KOPT-K1 (cell line): Measurements from ENCODE around the gene NEU2.

ENCODE experiments used
- H3K27ac ChIP-seq: fragments of 200-600 bp; sonication (generic); 2 replicates; pipeline ENCODE4 v1.5.1; 2016; ENCODE audit warnings: antibody characterized with exemption, mild to moderate bottlenecking, low read depth, low read length; ENCODE audit not compliant: poor library complexity, severe bottlenecking
- H3K36me3 ChIP-seq: fragments of 200-600 bp; sonication (generic); 2 replicates; pipeline ENCODE4 v1.5.1; 2017; ENCODE audit warnings: antibody characterized with exemption, mild to moderate bottlenecking, low read length, moderate library complexity; ENCODE audit not compliant: insufficient read depth
- H3K9me3 ChIP-seq: fragments of 200-600 bp; sonication (generic); 2 replicates; pipeline ENCODE4 v1.5.1; 2017; ENCODE audit warnings: antibody characterized with exemption, low read length, mild to moderate bottlenecking; ENCODE audit not compliant: insufficient read depth, poor library complexity, severe bottlenecking

NEU2 gene

DNA sequence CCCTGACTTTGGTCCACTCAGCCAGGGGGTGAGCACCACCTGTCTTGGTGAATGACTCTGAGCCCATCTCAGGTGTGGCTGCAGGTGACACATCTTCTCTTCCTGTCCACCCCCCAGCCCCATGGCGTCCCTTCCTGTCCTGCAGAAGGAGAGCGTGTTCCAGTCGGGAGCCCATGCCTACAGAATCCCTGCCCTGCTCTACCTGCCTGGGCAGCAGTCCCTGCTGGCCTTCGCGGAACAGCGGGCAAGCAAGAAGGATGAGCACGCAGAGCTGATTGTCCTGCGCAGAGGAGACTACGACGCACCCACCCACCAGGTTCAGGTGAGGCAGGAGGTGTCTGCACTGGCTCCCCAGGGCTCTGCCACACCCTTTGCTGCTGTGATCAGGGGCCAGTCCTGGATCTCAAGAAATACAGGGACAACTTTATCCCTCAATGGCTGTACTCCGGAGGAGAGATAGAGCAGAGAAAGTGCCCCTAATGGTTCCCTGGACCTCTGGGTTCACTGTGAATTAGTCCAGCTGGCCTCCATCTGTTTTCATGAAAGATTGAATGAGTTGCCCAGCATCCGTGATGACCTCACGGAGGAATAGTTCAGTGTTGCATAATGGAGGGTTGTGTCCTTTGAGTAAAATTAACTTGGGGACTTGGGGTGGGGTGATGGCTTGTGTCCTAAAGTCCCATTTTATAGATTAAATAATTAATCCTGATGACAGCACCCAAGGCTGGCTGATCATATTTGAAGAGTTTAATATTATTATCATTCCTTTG lies at the start of gene NEU2:
NEU2 (plus strand) TSS at position 122 of the 770 bp plus-strand sequence; CDS start at position 122, 0 bp downstream.
- Histone ChIP-seq H3K36me3 (no peaks in the 10 kb centered on the region), H3K9me3 (no peaks in the 10 kb centered on the region), H3K27ac (no peak within 1 kb of the TSS)

DNA sequence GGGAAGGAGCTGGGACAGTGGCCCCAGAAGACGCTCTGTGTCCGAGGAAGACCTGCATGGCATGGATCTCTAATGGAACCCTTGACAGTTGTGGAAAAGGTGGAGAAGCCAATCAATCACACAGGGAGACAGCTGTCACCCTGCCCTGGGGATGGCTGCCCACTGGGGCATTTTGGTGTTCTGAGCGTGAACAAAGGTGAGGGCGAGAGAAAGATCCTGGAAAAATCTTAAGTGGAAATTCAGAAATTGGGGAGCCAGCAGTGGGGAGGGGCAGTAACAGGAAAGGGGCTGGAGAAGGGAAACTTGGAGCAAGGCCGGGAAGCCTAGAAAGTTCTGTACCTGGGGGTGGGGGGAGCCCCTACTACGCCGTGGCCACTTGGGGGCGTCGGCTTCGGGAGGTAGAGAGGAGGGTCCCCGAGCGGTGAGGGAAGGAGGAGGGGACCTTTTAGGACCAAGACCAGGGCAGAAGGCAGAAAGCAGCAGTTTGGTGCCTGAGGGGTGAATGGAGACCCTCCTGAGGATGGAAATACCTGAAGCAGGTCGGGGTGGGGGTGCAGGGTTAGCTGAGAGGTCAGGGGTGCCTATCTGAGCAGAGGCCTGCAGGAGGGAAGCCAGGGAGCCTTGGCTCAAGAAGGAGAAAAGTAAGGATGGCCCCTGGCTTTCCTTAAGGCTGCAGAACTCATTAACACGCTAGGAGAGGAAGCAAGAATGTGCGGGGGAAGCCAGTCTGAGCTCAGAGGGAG lies 49.4 kb upstream of the NEU2 start:
- no peaks in the 10 kb centered on the region for H3K36me3 ChIP-seq
- peaks cover 7% of the 10 kb centered on the region for H3K9me3 ChIP-seq
- no peak overlapping the region for H3K27ac ChIP-seq

- H3K27ac ChIP-seq, result no peak overlapping the region
- peaks cover 7% of the 10 kb centered on the region for H3K9me3 ChIP-seq
- no peaks in the 10 kb centered on the region for H3K36me3 ChIP-seq
Observed at GRCh38 chr2:232983669-232984140, 48.8 kb upstream of the NEU2 start.

DNA sequence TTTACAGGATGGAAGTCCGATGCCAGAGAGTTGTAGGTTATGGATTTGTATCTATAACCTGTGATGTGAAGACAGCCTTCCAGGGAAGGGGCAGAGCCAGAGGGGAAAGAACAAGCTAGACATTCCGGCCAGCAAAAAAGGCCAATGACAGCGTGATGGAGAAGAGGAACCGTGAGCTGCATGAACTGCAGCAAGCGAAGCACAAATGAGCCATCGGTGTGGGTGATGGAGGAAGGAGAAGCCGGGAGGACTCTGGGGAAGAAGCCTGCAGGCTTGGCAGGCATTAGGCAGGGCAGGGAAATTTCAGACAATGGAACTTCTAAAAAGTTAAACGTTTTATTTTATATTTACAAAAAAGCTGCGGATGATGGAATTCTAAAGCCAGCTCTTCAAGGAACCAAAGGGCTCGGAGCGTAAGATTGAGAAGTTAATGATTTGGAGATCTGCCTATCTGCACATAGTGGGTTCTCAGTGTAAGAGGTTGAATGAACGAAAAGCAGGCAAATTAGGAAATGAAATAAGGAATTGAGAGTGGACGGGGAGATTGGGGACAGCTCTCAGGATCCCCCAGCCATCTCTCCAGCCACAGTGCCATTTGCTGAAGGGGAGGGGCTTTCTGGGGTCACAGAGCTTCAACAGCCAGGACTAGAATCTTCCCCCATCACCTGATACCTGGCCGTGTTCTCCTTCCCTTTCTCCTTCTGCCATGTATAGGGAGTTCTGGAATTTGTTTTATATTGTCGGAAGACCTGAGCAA lies 47.8 kb upstream of the NEU2 start:
- Histone ChIP-seq H3K27ac (no peak overlapping the region), H3K36me3 (no peaks in the 10 kb centered on the region), H3K9me3 (peaks cover 7% of the 10 kb centered on the region)

GRCh38 chr2:232986155-232986554 lies 46.3 kb upstream of the NEU2 start:
- Histone ChIP-seq H3K27ac (no peak overlapping the region), H3K9me3 (peaks cover 7% of the 10 kb centered on the region), H3K36me3 (no peaks in the 10 kb centered on the region)

- no peaks in the 10 kb centered on the region for H3K36me3 ChIP-seq
Observed at GRCh38 chr2:232993231-232993821, 39.1 kb upstream of the NEU2 start.

DNA sequence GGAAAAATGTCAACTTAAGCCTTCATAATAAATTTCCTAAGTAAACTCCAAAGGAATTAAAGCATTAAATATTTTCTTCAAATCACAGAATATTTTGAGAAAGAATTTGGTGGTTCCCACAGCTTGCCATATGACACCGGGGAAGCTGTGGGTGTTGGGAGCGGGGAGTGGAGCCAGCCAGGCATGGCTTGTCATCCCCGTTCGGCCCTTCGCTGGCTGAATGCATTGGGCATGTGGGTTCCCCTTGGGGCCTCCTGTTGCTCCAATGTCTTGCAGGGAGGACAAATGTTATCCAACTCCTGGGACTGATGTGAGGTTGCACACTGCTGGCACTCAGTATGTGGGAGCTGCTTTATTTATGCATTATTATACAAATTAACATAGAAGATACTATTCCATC lies 38.0 kb upstream of the NEU2 start:
- no peaks in the 10 kb centered on the region for H3K9me3 ChIP-seq
- H3K36me3 ChIP-seq, result no peaks in the 10 kb centered on the region
- H3K27ac ChIP-seq, result no peak overlapping the region

More at GRCh38 chr2:232993231-232993821, 39.1 kb upstream of the NEU2 start:
- no peak overlapping the region for H3K27ac ChIP-seq
- no peaks in the 10 kb centered on the region for H3K9me3 ChIP-seq

GRCh38 chr2:232997749-232998665 lies 34.5 kb upstream of the NEU2 start:
- Histone ChIP-seq H3K36me3 (no peaks in the 10 kb centered on the region), H3K27ac (no peak overlapping the region), H3K9me3 (no peaks in the 10 kb centered on the region)

DNA sequence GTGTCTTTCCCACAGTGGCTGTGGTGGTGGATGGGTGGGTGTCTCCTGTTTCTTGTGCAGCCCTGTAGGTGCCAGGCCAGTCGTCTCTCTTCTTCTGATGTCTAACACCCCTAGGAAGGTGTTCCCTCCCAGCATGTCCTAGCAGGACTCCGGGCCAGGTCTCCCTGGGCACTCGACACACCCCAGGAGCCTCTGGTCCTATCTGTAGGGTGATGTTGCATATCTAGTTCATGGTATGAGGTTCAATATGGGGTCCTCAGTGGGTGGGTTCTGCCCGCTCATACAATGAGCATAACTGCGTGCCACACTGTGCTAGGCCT lies 33.8 kb upstream of the NEU2 start:
- H3K36me3 ChIP-seq, result no peaks in the 10 kb centered on the region
- no peak overlapping the region for H3K27ac ChIP-seq
- no peaks in the 10 kb centered on the region for H3K9me3 ChIP-seq

GRCh38 chr2:232999354-232999753 lies 33.1 kb upstream of the NEU2 start:
- H3K27ac ChIP-seq, result no peak overlapping the region
- no peaks in the 10 kb centered on the region for H3K36me3 ChIP-seq
- H3K9me3 ChIP-seq, result no peaks in the 10 kb centered on the region

DNA sequence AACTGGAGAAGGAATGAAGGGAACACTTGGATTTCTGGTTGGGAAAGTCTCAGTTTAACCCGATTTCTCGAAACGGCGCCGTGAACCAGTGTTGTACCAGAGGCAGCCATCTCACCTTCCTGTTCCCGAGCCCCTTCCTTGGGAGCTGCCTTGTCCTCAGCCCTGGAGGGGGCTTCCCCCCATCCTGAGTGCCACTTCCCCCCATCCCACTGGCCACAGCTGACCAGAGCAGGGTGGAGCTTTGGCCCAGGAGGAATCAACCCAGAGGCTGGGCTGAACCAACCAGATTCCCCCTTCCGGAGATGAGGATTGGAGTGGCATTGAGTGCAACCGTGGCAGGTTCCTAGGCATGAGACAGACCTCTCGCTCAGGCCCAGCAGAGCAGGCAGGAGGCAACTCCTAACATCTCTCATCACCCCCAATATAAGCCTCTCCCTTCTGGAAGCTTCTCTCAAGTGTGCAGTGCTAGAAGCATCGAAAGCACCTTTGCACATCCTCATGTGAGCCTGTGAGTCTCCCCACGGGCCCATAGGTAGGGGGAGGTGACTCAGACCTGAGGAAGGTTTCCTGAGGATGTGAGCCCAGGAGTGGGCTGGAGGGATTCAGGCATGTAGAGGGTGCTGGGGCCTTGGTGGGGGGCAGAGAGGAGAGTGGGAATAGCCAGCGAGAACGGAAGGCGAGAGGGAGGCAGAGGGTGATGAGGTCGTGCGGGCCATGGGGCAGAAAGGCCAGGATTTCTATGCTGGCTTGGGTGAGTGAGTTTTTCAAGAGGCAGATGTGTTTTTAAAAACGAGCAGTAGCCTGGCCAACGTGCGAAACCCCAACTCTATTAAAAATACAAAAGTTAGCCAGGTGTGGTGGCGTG lies 31.4 kb upstream of the NEU2 start:
- no peak overlapping the region for H3K27ac ChIP-seq
- no peaks in the 10 kb centered on the region for H3K36me3 ChIP-seq
- no peaks in the 10 kb centered on the region for H3K9me3 ChIP-seq

GRCh38 chr2:233002829-233003657 lies 29.4 kb upstream of the NEU2 start:
- no peaks in the 10 kb centered on the region for H3K36me3 ChIP-seq

More at GRCh38 chr2:233002829-233003657, 29.4 kb upstream of the NEU2 start:
- no peaks in the 10 kb centered on the region for H3K9me3 ChIP-seq
- H3K27ac ChIP-seq, result no peak overlapping the region
